OCI-LY1 (cell line): Measurements from ENCODE around the gene ZCCHC8.

Experiments
- H2AFZ ChIP-seq: fragments of 200-600 bp; sonication (generic), shearing (Covaris generic); 2 replicates; pipeline ENCODE4 v1.6.0; 2014; ENCODE audit warnings: antibody characterized with exemption, mild to moderate bottlenecking, low read length
- H3F3A ChIP-seq: fragments of 200-600 bp; sonication (generic), shearing (Covaris generic); 2 replicates; pipeline ENCODE4 v1.6.0; 2014; ENCODE audit warnings: mild to moderate bottlenecking, antibody characterized with exemption, low read length, moderate library complexity; ENCODE audit not compliant: insufficient read depth
- H3K27ac ChIP-seq: fragments of 200-600 bp; sonication (generic); 2 replicates; pipeline ENCODE4 v1.5.1; 2014; ENCODE audit warnings: low read length, mixed run types, mild to moderate bottlenecking, low read depth; ENCODE audit not compliant: poor library complexity, severe bottlenecking
- H3K27me3 ChIP-seq: fragments of 200-600 bp; sonication (generic); 2 replicates; pipeline ENCODE4 v1.6.0; 2014; ENCODE audit warnings: antibody characterized with exemption, mild to moderate bottlenecking, low read length, moderate library complexity; ENCODE audit not compliant: insufficient read depth
- H3K36me3 ChIP-seq: fragments of 200-600 bp; sonication (generic); 2 replicates; pipeline ENCODE4 v1.6.1; 2014; ENCODE audit warnings: mild to moderate bottlenecking, antibody characterized with exemption, low read length, moderate library complexity, mixed read lengths; ENCODE audit not compliant: insufficient read depth
- H3K4me1 ChIP-seq: fragments of 200-600 bp; sonication (generic); 2 replicates; pipeline ENCODE4 v1.5.1; 2014; ENCODE audit warnings: mild to moderate bottlenecking, low read length, moderate library complexity; ENCODE audit not compliant: insufficient read depth, severe bottlenecking
- H3K4me2 ChIP-seq: fragments of 200-600 bp; sonication (generic), shearing (Covaris generic); 2 replicates; pipeline ENCODE4 v1.6.1; 2014; ENCODE audit warnings: low read length
- H3K4me3 ChIP-seq: fragments of 200-600 bp; sonication (generic); 2 replicates; pipeline ENCODE4 v1.5.1; 2014; ENCODE audit warnings: low read length, low read depth, mild to moderate bottlenecking, mixed read lengths; ENCODE audit not compliant: poor library complexity, severe bottlenecking
- H3K79me2 ChIP-seq: fragments of 200-600 bp; shearing (Covaris generic); 2 replicates; pipeline ENCODE4 v1.6.1; 2016; ENCODE audit warnings: mixed run types, low read length, mixed read lengths; ENCODE audit not compliant: insufficient read depth
- H3K9ac ChIP-seq: fragments of 200-600 bp; sonication (generic), shearing (Covaris generic); 2 replicates; pipeline ENCODE4 v1.6.1; 2014; ENCODE audit warnings: mild to moderate bottlenecking, low read length, mixed read lengths
- H3K9me2 ChIP-seq: fragments of 200-600 bp; sonication (generic), shearing (Covaris generic); 2 replicates; pipeline ENCODE4 v1.6.1; 2014; ENCODE audit warnings: low read depth, mild to moderate bottlenecking, low read length, mixed read lengths
- H3K9me3 ChIP-seq: fragments of 200-600 bp; shearing (Covaris generic); 2 replicates; pipeline ENCODE4 v1.6.1; 2014; ENCODE audit warnings: low read length, mixed read lengths
- H4K20me1 ChIP-seq: fragments of 200-600 bp; sonication (generic), shearing (Covaris generic); 2 replicates; pipeline ENCODE4 v1.6.0; 2016; ENCODE audit warnings: mild to moderate bottlenecking, low read length; ENCODE audit not compliant: insufficient read depth
- CTCF ChIP-seq: fragments of 200-600 bp; sonication (generic), shearing (Covaris generic); IDR thresholded peaks from 2 replicates; pipeline ENCODE4 v1.5.1; 2017; ENCODE audit warnings: mild to moderate bottlenecking, antibody characterized with exemption, low read length, moderate library complexity, mixed read lengths
- EZH2 ChIP-seq: fragments of 200-600 bp; sonication (generic), shearing (Covaris generic); IDR thresholded peaks from 2 replicates; pipeline ENCODE4 v1.8.0; 2017; ENCODE audit warnings: borderline replicate concordance, mixed run types, mild to moderate bottlenecking, antibody characterized with exemption, low read length, moderate library complexity, mixed read lengths

ZCCHC8 gene

GRCh38 chr12:122544537-122544936, 43.8 kb upstream of the ZCCHC8 start:
- Histone ChIP-seq H3K27ac (no peak overlapping the region), H3K36me3 (peaks cover 89% of the 10 kb centered on the region)

GRCh38 chr12:122538496-122538895, 37.8 kb upstream of the ZCCHC8 start:
- H3K27me3 ChIP-seq: no peaks in the 10 kb centered on the region
- no peaks in the 10 kb centered on the region for H3K79me2 ChIP-seq
- peaks cover 91% of the 10 kb centered on the region for H3K36me3 ChIP-seq
- H3K27ac ChIP-seq: no peak overlapping the region
- H3K4me2 ChIP-seq: no peak overlapping the region
- H3K9me2 ChIP-seq: no peaks in the 10 kb centered on the region
- no peak overlapping the region for H2AFZ ChIP-seq
- H3K9ac ChIP-seq: no peak overlapping the region
- H4K20me1 ChIP-seq: no peaks in the 10 kb centered on the region
- H3K4me3 ChIP-seq: no peak overlapping the region
- TF ChIP-seq EZH2 (no peak), CTCF (no peak)
- no peaks in the 10 kb centered on the region for H3F3A ChIP-seq
- no peaks in the 10 kb centered on the region for H3K4me1 ChIP-seq
- no peaks in the 10 kb centered on the region for H3K9me3 ChIP-seq

More at GRCh38 chr12:122544537-122544936, 43.8 kb upstream of the ZCCHC8 start:
- Histone ChIP-seq H3K4me3 (no peak overlapping the region), H2AFZ (no peak overlapping the region), H3K9me3 (no peaks in the 10 kb centered on the region), H3K4me2 (no peak overlapping the region), H3K9me2 (no peaks in the 10 kb centered on the region), H3F3A (no peaks in the 10 kb centered on the region), H3K9ac (no peak overlapping the region), H4K20me1 (no peaks in the 10 kb centered on the region), H3K27me3 (no peaks in the 10 kb centered on the region), H3K4me1 (no peaks in the 10 kb centered on the region), H3K79me2 (no peaks in the 10 kb centered on the region)
- TF ChIP-seq CTCF (no peak), EZH2 (no peak)

DNA sequence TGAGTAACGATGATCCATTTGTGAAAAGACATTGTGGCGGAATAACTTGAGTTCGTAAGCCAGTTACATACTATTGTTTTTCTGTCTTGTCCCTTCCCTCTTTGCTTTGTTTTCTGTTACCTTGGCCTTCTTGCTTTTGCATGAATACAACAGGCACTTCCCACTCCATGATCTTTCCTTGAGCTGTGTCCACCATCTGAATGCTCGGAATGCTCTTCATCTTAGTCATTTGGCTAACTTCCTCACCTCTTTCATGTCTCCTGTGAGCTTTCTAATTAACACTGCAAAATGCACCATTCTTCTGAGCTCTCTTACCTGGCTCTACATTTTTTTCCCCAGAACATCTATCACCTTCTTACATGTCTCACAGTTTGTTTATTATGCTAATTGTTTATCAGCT, 36.3 kb upstream of the ZCCHC8 start:
- Histone ChIP-seq H3F3A (no peaks in the 10 kb centered on the region), H3K27ac (no peak overlapping the region), H3K79me2 (0 out of 2 replicates have a peak, but pooled peaks cover 6% of the 10 kb centered on the region), H3K9me2 (no peaks in the 10 kb centered on the region), H3K9me3 (no peaks in the 10 kb centered on the region), H3K4me2 (no peak overlapping the region), H3K4me1 (no peaks in the 10 kb centered on the region), H3K27me3 (no peaks in the 10 kb centered on the region), H3K9ac (no peak overlapping the region), H4K20me1 (no peaks in the 10 kb centered on the region), H2AFZ (no peak overlapping the region), H3K4me3 (no peak overlapping the region), H3K36me3 (peaks cover 93% of the 10 kb centered on the region)
- TF ChIP-seq CTCF: no peak
- TF ChIP-seq EZH2: no peak
